Lower leg skin (tissue), 4 donors: ENCODE measurements around the gene GPHB5. TPM values are rescaled to one million over a fixed set of nuclear protein-coding genes. Genes with fewer than 3 reads are reported as not detected.

Experiments used
- DNase-seq, 2 donors: peaks; one replicate each; pipeline ENCODE4 v3.0.0-alpha.2; 2019; ENCODE audit warnings: low spot score in 2 of 2
- H3K4me3 ChIP-seq: fragments of 200-600 bp; sonication (generic); 2 replicates; pipeline ENCODE4 v1.5.1; 2017; ENCODE audit warnings: mild to moderate bottlenecking, low read depth; ENCODE audit not compliant: poor library complexity, severe bottlenecking
- CTCF ChIP-seq, 3 donors: fragments of 450-650 bp; IDR thresholded peaks; one replicate each; pipeline ENCODE4 v1.5.1; 2016; ENCODE audit warnings: antibody characterized with exemption in 3 of 3, mild to moderate bottlenecking in 3 of 3, moderate library complexity in 2 of 3
- POLR2A ChIP-seq, 2 donors: fragments of 450-650 bp; IDR thresholded peaks; one replicate each; pipeline ENCODE4 v1.6.1; 2016 to 2017; ENCODE audit warnings: antibody characterized with exemption in 2 of 2, mild to moderate bottlenecking in 1 of 2, moderate library complexity in 1 of 2
- WGBS, 2 donors: methylation state at CpG; one replicate each; pipeline ENCODE4 v1.1.5; 2018; 5-methylcytosine and 5-hydroxymethylcytosine counted together
- intact Hi-C: fragments of 100-400 bp; cut with DNase I; formaldehyde crosslinking; loops from one replicate; pipeline ENCODE4 v1.15.0; 2023; ENCODE audit warnings: low total_unique reads
- total RNA-seq, 4 donors: library from RNA; depleted of rRNA; stranded (reverse); fragments of >200 nt; gene quantifications; one replicate each; pipeline ENCODE4 v1.1.0, GENCODE V29; 2016

The GPHB5 gene
- total RNA-seq, 4 donors from 2014 or later = not detected

GRCh38 chr14:63300854-63301253 lies 17.9 kb downstream of the GPHB5 start:
- no peak overlapping the region for H3K4me3 ChIP-seq
- DNase-seq = no peak
- intact Hi-C loops = no loop called here
- WGBS, 2 donors = 70 to 74% methylated on average over 2 of the region's 2 CpGs
- TF ChIP-seq POLR2A (IDR thresholded peaks at IDR 0.05) (no peak), CTCF (IDR thresholded peaks at IDR 0.05) (no peak)

DNA sequence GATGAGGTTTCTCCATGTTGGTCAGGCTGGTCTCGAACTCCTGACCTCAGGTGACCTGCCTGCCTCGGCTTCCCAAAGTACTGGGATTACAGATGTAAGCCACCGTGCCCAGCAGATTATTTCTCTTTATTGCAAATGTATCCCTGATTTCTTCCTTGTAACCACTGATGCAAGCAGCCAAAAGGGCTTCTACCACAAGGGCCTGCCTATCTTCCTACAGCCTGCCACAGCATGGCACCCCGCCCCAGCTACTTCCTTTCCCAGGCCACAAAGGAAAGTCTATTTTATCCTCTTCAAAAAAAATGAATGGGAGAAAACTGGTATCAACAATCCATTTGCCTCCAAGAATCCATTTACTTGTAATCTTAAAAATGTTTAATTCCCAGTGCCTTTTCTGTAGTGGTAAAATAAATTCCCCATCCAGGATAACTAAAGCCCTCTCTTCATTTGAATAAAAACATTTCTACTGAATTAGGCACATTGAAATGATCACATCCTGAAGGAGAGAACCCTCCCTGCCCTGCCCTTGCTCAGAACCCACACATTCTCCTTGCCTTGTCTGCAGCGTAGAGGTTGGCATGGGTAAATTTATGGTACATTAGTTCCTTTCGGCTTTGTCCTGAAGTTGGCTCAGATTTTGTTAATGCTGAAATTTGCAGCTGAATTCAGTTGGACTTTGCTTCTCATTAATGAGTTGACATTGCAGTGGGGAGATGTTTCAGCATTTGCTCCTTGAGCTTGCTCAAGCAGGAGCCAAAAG lies 19.2 kb downstream of the GPHB5 start:
- 58 to 59% methylated on average over 6 of the region's 6 CpGs for WGBS, 2 donors
- H3K4me3 ChIP-seq = no peak overlapping the region
- no peak for DNase-seq
- intact Hi-C loops = no loop called here
- TF ChIP-seq POLR2A (IDR thresholded peaks at IDR 0.05) (no peak), CTCF (IDR thresholded peaks at IDR 0.05) (no peak)

DNA sequence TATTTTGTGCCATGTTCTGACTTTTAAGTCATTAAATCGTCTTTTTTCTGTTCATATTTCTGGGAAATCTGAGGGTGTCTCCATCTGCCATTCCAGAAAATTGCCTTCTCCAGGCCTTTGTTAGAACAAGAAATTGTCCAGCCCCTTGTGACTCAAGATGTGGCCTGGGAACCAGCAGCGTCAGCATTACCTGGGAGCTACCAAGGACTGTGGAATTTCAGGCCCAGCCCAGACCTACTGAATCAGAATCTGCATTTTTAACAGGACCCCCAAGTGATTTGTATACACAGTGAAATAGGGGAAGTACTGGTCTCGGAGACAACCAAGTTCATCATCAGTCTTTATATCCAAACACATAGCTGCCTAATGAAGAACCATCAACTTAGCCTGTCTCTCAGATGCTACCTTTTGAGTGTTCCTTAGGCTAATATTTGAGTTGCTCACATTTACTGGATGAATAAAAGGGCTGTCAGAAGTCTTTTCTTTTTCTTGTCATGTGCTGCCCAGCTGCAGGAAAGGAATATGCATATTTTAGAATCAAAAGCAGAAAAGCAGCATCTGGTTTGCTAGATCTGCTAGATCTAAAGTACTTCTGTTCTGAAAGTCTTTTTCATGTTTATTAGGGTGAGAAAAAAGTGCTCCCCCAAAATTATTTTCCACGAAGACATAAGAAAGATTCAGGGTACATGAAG lies 21.2 kb downstream of the GPHB5 start:
- H3K4me3 ChIP-seq = no peak overlapping the region
- TF ChIP-seq CTCF (IDR thresholded peaks at IDR 0.05) (no peak), POLR2A (IDR thresholded peaks at IDR 0.05) (no peak)
- intact Hi-C loops = no loop called here
- DNase-seq = no peak
- 69 to 72% methylated on average over 4 of the region's 4 CpGs for WGBS, 2 donors

- DNase-seq = no peak
- H3K4me3 ChIP-seq = no peak overlapping the region
- no peak for TF ChIP-seq CTCF (IDR thresholded peaks at IDR 0.05)
- no peak for TF ChIP-seq POLR2A (IDR thresholded peaks at IDR 0.05)
- 58 to 59% methylated on average over 6 of the region's 6 CpGs for WGBS, 2 donors
- intact Hi-C loops = no loop called here
Observed at GRCh38 chr14:63296060-63296563, 22.6 kb downstream of the GPHB5 start.

GRCh38 chr14:63295231-63295685 lies 23.5 kb downstream of the GPHB5 start:
- intact Hi-C loops = no loop called here
- no peak for DNase-seq
- TF ChIP-seq POLR2A (IDR thresholded peaks at IDR 0.05) (no peak), CTCF (IDR thresholded peaks at IDR 0.05) (no peak)
- WGBS, 2 donors = 70% methylated on average over 8 of the region's 8 CpGs
- H3K4me3 ChIP-seq = no peak overlapping the region
